H9 (cell line): Measurements from ENCODE around the gene ZBTB20. TPM values are rescaled to one million over a fixed set of nuclear protein-coding genes. Genes with fewer than 3 reads are reported as not detected.

Experiments used
- DNase-seq: peaks from one replicate; pipeline ENCODE4 v3.0.0-alpha.2; 2017
- H2AFZ ChIP-seq: one replicate; pipeline ENCODE4 v1.6.1; 2013; ENCODE audit warnings: mild to moderate bottlenecking, low read length, control low read depth, moderate library complexity
- H2AK5ac ChIP-seq: 2 replicates; pipeline ENCODE4 v1.6.1; 2013; ENCODE audit warnings: low read length, control low read depth, mixed read lengths; ENCODE audit not compliant: insufficient read length
- H2BK120ac ChIP-seq: one replicate; pipeline ENCODE4 v1.6.1; 2013; ENCODE audit warnings: low read depth, mild to moderate bottlenecking, low read length, control low read depth, inconsistent platforms; ENCODE audit not compliant: poor library complexity, severe bottlenecking
- H2BK12ac ChIP-seq: 2 replicates; pipeline ENCODE4 v1.6.1; 2013; ENCODE audit warnings: low read length, control low read depth, mixed read lengths, low read depth; ENCODE audit not compliant: insufficient read length
- H2BK15ac ChIP-seq: 2 replicates; pipeline ENCODE4 v1.6.1; 2013; ENCODE audit warnings: low read depth, low read length, control low read depth
- H2BK20ac ChIP-seq: one replicate; pipeline ENCODE4 v1.6.1; 2013; ENCODE audit warnings: low read depth, mild to moderate bottlenecking, low read length, control low read depth, inconsistent platforms; ENCODE audit not compliant: poor library complexity, severe bottlenecking
- H2BK5ac ChIP-seq: 2 replicates; pipeline ENCODE4 v1.6.1; 2013; ENCODE audit warnings: low read length, control low read depth, mixed read lengths; ENCODE audit not compliant: insufficient read length
- H3K14ac ChIP-seq: 2 replicates; pipeline ENCODE4 v1.6.1; 2013; ENCODE audit warnings: low read length, control low read depth; ENCODE audit not compliant: insufficient read depth
- H3K18ac ChIP-seq: 2 replicates; pipeline ENCODE4 v1.6.1; 2013; ENCODE audit warnings: low read depth, mild to moderate bottlenecking, mixed read lengths, low read length, control low read depth; ENCODE audit not compliant: insufficient read length
- H3K23ac ChIP-seq: 2 replicates; pipeline ENCODE4 v1.6.1; 2013; ENCODE audit warnings: low read length, control low read depth, mixed read lengths, low read depth; ENCODE audit not compliant: insufficient read length
- H3K23me2 ChIP-seq: 2 replicates; pipeline ENCODE4 v1.6.1; 2013; ENCODE audit warnings: low read depth, mild to moderate bottlenecking, mixed read lengths, low read length, control low read depth; ENCODE audit not compliant: insufficient read length, poor library complexity, severe bottlenecking
- H3K27ac ChIP-seq: 2 replicates; pipeline ENCODE4 v1.5.1; 2013; ENCODE audit warnings: low read length, control low read depth, mixed read lengths, low read depth; ENCODE audit not compliant: insufficient read length
- H3K27me3 ChIP-seq: 2 replicates; pipeline ENCODE4 v1.6.1; 2013; ENCODE audit warnings: low read length, control low read depth, inconsistent platforms; ENCODE audit not compliant: insufficient read depth
- H3K4ac ChIP-seq: 2 replicates; pipeline ENCODE4 v1.6.1; 2013; ENCODE audit warnings: low read depth, mild to moderate bottlenecking, control low read depth, inconsistent platforms, low read length, moderate library complexity
- H3K4me1 ChIP-seq: 2 replicates; pipeline ENCODE4 v1.6.1; 2013; ENCODE audit warnings: low read length, control low read depth, inconsistent platforms; ENCODE audit not compliant: insufficient read depth
- H3K4me2 ChIP-seq: 2 replicates; pipeline ENCODE4 v1.6.1; 2013; ENCODE audit warnings: low read length, control low read depth, mixed read lengths; ENCODE audit not compliant: insufficient read length, insufficient read depth
- H3K56ac ChIP-seq: 2 replicates; pipeline ENCODE4 v1.6.1; 2013; ENCODE audit warnings: low read depth, mild to moderate bottlenecking, mixed read lengths, low read length, control low read depth; ENCODE audit not compliant: insufficient read length
- H3K79me1 ChIP-seq: 2 replicates; pipeline ENCODE4 v1.6.1; 2013; ENCODE audit warnings: low read depth, mild to moderate bottlenecking, moderate library complexity, low read length, control low read depth, inconsistent platforms; ENCODE audit not compliant: insufficient read depth, poor library complexity, severe bottlenecking
- H3K79me2 ChIP-seq: 2 replicates; pipeline ENCODE4 v1.6.1; 2013; ENCODE audit warnings: low read length, control low read depth, inconsistent platforms; ENCODE audit not compliant: insufficient read depth
- H3K9ac ChIP-seq: 2 replicates; pipeline ENCODE4 v1.6.1; 2013; ENCODE audit warnings: low read length, control low read depth, mixed read lengths; ENCODE audit not compliant: insufficient read length; ENCODE audit errors: extremely low read depth
- H3K9me3 ChIP-seq: one replicate; pipeline ENCODE4 v1.6.1; 2013; ENCODE audit warnings: low read depth, low read length, inconsistent platforms; ENCODE audit not compliant: control insufficient read depth
- H3T11ph ChIP-seq: one replicate; pipeline ENCODE4 v1.6.1; 2013; ENCODE audit warnings: mild to moderate bottlenecking, low read length, control low read depth, inconsistent platforms
- H4K20me1 ChIP-seq: one replicate; pipeline ENCODE4 v1.6.1; 2013; ENCODE audit not compliant: control insufficient read depth, insufficient read length, insufficient read depth
- H4K5ac ChIP-seq: 2 replicates; pipeline ENCODE4 v1.6.1; 2013; ENCODE audit warnings: low read depth, mild to moderate bottlenecking, mixed read lengths, low read length, control low read depth; ENCODE audit not compliant: insufficient read length
- H4K8ac ChIP-seq: replicated peaks from 2 replicates; pipeline ENCODE4 v1.6.1; 2013; ENCODE audit warnings: low read length, control low read depth, mixed read lengths, low read depth; ENCODE audit not compliant: insufficient read length
- H4K91ac ChIP-seq: 2 replicates; pipeline ENCODE4 v1.6.1; 2013; ENCODE audit warnings: low read depth, mild to moderate bottlenecking, moderate library complexity, mixed read lengths, low read length, control low read depth; ENCODE audit not compliant: insufficient read length
- H3K27ac Mint-ChIP-seq, 3 experiments: 2 replicates in 2 of 3; 3 replicates in 1 of 3; pipeline ENCODE4 v1.8.0; 2020 to 2021; ENCODE audit warnings: mixed read lengths in 3 of 3, mild to moderate bottlenecking in 1 of 3, moderate library complexity in 1 of 3
- H3K27me3 Mint-ChIP-seq: 2 replicates; pipeline ENCODE4 v1.8.0; 2021; ENCODE audit warnings: low read depth, mild to moderate bottlenecking, moderate library complexity, mixed read lengths
- H3K36me3 Mint-ChIP-seq, 3 experiments: 2 replicates in 2 of 3; 3 replicates in 1 of 3; pipeline ENCODE4 v1.8.0; 2020 to 2021; ENCODE audit warnings: low read depth in 3 of 3, mixed read lengths in 3 of 3; ENCODE audit not compliant: insufficient read depth in 1 of 3
- H3K4me1 Mint-ChIP-seq, 2 experiments: 2 replicates each; pipeline ENCODE4 v1.8.0; 2020; ENCODE audit warnings: mixed read lengths in 2 of 2
- H3K4me3 Mint-ChIP-seq, 2 experiments: 2 replicates in 1 of 2; 3 replicates in 1 of 2; pipeline ENCODE4 v1.8.0; 2020 to 2021; ENCODE audit warnings: mild to moderate bottlenecking in 2 of 2, mixed read lengths in 2 of 2, moderate library complexity in 1 of 2
- H3K9me3 Mint-ChIP-seq, 2 experiments: 2 replicates in 1 of 2; 3 replicates in 1 of 2; pipeline ENCODE4 v1.8.0; 2020; ENCODE audit warnings: mild to moderate bottlenecking in 2 of 2, mixed read lengths in 2 of 2, moderate library complexity in 1 of 2
- WGBS: extraction: QIAGEN DNeasy Blood & Tissue Kit; methylation state at CpG from one replicate; pipeline ENCODE4 v1.1.7; 2013; ENCODE audit warnings: missing lambda C conversion rate, low lambda C conversion rate, mixed read lengths; ENCODE audit not compliant: insufficient read length; ENCODE audit errors: extremely low coverage; 5-methylcytosine and 5-hydroxymethylcytosine counted together
- total RNA-seq: library from RNA; stranded (reverse); gene quantifications from 2 replicates; pipeline ENCODE4 v1.2.1, GENCODE V29; 2021
- TF ChIP-seq, protein P1 (sequence below): fragments of 200-600 bp; sonication (generic); conservative IDR thresholded peaks from 3 replicates; pipeline ENCODE4 v1.8.0; 2021; ENCODE audit warnings: antibody characterized with exemption, mild to moderate bottlenecking

The ZBTB20 gene
- total RNA-seq, 1 experiment from 2014 or later, result 0.70 TPM

DNA sequence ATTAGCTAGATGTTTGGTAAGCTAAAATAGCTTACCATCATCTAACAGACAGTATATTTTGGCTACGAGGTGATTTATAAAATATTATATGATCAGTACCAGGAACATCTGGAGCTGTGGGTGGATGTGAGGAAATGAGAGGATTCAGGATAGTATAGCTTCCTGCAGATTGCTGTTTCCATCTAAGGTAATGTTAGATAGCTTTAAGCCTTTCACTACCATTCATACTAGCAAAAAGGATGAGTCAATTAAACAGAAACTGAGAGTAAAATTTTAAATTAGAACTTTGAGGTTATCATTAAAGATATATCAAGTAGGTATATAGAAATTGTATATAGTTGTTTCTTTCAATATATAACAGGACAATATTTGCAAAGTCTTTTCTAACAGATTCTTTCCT is 8.0 kb downstream of the ZBTB20 start:
- H2BK120ac ChIP-seq, result no peak overlapping the region
- no peak overlapping the region for H2BK15ac ChIP-seq
- H2AFZ ChIP-seq, result no peak overlapping the region
- DNase-seq, result no peak
- no peak overlapping the region for H2BK20ac ChIP-seq
- no peaks in the 10 kb centered on the region for H3K79me1 ChIP-seq
- H3T11ph ChIP-seq, result no peak overlapping the region
- H3K4me3 Mint-ChIP-seq, result no peak overlapping the region
- no peak overlapping the region for H3K27ac ChIP-seq
- WGBS, result no CpG with 5 or more reads among the region's 1 CpG
- no peak overlapping the region for H3K27ac Mint-ChIP-seq
- H3K9me3 Mint-ChIP-seq, result no peaks in the 10 kb centered on the region
- no peak overlapping the region for H3K18ac ChIP-seq
- peaks cover 17 to 20% of the 10 kb centered on the region in 2 experiments for H3K4me1 Mint-ChIP-seq
- no peak overlapping the region for H2BK5ac ChIP-seq
- no peaks in the 10 kb centered on the region for H3K23me2 ChIP-seq
- no peak overlapping the region for H2AK5ac ChIP-seq
- TF ChIP-seq, protein P1, sequence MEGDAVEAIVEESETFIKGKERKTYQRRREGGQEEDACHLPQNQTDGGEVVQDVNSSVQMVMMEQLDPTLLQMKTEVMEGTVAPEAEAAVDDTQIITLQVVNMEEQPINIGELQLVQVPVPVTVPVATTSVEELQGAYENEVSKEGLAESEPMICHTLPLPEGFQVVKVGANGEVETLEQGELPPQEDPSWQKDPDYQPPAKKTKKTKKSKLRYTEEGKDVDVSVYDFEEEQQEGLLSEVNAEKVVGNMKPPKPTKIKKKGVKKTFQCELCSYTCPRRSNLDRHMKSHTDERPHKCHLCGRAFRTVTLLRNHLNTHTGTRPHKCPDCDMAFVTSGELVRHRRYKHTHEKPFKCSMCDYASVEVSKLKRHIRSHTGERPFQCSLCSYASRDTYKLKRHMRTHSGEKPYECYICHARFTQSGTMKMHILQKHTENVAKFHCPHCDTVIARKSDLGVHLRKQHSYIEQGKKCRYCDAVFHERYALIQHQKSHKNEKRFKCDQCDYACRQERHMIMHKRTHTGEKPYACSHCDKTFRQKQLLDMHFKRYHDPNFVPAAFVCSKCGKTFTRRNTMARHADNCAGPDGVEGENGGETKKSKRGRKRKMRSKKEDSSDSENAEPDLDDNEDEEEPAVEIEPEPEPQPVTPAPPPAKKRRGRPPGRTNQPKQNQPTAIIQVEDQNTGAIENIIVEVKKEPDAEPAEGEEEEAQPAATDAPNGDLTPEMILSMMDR, result no peak
- H3K36me3 Mint-ChIP-seq, result no peaks in the 10 kb centered on the region
- H4K20me1 ChIP-seq, result no peaks in the 10 kb centered on the region
- H3K9ac ChIP-seq, result no peak overlapping the region
- H3K4me1 ChIP-seq, result no peaks in the 10 kb centered on the region; the same call in 1 of the 2 replicates
- H3K9me3 ChIP-seq, result no peaks in the 10 kb centered on the region
- H2BK12ac ChIP-seq, result no peak overlapping the region
- H3K4ac ChIP-seq, result no peak overlapping the region
- H4K91ac ChIP-seq, result no peak overlapping the region
- no peak overlapping the region for H3K14ac ChIP-seq
- no peak overlapping the region for H3K4me2 ChIP-seq
- no peak overlapping the region for H3K56ac ChIP-seq
- no peak overlapping the region for H3K23ac ChIP-seq
- no peak overlapping the region for H4K5ac ChIP-seq
- no peaks in the 10 kb centered on the region for H3K27me3 Mint-ChIP-seq
- H3K27me3 ChIP-seq, result no peaks in the 10 kb centered on the region
- H4K8ac ChIP-seq, result no peak overlapping the region
- no peaks in the 10 kb centered on the region for H3K79me2 ChIP-seq
